HL-60 (cell line): ENCODE data around the gene HDAC9.

ENCODE experiments used
- GABPA ChIP-seq: IDR thresholded peaks from 2 replicates; pipeline ENCODE4 v1.6.1; 2012; ENCODE audit warnings: low read depth
- POLR2AphosphoS5 ChIP-seq: IDR thresholded peaks from 2 replicates; pipeline ENCODE4 v1.6.1; 2012; ENCODE audit warnings: low read depth
- SPI1 ChIP-seq: IDR thresholded peaks from 2 replicates; pipeline ENCODE4 v1.6.1; 2012; ENCODE audit warnings: low read depth, mild to moderate bottlenecking, borderline replicate concordance
- TF ChIP-seq, protein P1 (sequence below): IDR thresholded peaks from one replicate; pipeline ENCODE4 v1.5.1; 2011; ENCODE audit warnings: low read length, control low read depth, inconsistent platforms; ENCODE audit not compliant: insufficient read depth
- TF ChIP-seq, protein P2 (sequence below): IDR thresholded peaks from 2 replicates; pipeline ENCODE4 v1.6.1; 2012; ENCODE audit warnings: low read depth; ENCODE audit not compliant: insufficient replicate concordance

DNA sequence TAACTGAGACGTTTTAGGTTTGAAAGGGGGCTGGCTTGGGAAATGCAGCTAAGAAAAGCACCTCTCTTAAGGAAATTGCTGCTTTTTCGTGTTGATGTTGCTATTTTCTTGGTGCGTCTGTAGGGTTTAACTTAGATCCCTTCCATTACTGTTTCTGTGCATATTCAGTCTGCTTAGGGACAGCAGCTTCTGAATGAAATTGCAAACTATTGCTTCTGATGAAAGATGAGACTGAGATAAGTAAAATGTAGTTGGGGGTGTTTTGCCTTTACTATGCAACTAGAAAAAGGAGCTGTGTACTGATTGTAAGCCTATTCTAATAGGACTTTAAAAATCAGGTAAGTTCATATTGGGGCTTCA is 772 bp downstream of the HDAC9 start:
- no peak for TF ChIP-seq POLR2AphosphoS5
- TF ChIP-seq, protein P1, sequence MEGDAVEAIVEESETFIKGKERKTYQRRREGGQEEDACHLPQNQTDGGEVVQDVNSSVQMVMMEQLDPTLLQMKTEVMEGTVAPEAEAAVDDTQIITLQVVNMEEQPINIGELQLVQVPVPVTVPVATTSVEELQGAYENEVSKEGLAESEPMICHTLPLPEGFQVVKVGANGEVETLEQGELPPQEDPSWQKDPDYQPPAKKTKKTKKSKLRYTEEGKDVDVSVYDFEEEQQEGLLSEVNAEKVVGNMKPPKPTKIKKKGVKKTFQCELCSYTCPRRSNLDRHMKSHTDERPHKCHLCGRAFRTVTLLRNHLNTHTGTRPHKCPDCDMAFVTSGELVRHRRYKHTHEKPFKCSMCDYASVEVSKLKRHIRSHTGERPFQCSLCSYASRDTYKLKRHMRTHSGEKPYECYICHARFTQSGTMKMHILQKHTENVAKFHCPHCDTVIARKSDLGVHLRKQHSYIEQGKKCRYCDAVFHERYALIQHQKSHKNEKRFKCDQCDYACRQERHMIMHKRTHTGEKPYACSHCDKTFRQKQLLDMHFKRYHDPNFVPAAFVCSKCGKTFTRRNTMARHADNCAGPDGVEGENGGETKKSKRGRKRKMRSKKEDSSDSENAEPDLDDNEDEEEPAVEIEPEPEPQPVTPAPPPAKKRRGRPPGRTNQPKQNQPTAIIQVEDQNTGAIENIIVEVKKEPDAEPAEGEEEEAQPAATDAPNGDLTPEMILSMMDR = no peak
- TF ChIP-seq, protein P2, sequence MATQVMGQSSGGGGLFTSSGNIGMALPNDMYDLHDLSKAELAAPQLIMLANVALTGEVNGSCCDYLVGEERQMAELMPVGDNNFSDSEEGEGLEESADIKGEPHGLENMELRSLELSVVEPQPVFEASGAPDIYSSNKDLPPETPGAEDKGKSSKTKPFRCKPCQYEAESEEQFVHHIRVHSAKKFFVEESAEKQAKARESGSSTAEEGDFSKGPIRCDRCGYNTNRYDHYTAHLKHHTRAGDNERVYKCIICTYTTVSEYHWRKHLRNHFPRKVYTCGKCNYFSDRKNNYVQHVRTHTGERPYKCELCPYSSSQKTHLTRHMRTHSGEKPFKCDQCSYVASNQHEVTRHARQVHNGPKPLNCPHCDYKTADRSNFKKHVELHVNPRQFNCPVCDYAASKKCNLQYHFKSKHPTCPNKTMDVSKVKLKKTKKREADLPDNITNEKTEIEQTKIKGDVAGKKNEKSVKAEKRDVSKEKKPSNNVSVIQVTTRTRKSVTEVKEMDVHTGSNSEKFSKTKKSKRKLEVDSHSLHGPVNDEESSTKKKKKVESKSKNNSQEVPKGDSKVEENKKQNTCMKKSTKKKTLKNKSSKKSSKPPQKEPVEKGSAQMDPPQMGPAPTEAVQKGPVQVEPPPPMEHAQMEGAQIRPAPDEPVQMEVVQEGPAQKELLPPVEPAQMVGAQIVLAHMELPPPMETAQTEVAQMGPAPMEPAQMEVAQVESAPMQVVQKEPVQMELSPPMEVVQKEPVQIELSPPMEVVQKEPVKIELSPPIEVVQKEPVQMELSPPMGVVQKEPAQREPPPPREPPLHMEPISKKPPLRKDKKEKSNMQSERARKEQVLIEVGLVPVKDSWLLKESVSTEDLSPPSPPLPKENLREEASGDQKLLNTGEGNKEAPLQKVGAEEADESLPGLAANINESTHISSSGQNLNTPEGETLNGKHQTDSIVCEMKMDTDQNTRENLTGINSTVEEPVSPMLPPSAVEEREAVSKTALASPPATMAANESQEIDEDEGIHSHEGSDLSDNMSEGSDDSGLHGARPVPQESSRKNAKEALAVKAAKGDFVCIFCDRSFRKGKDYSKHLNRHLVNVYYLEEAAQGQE = no peak
- no peak for TF ChIP-seq GABPA
- TF ChIP-seq SPI1 = no peak
